Panc1 (cell line): Measurements from ENCODE around the gene GALNT9. TPM values are rescaled to one million over a fixed set of nuclear protein-coding genes. Genes with fewer than 3 reads are reported as not detected.

ENCODE experiments used
- ATAC-seq: fragments of 200-7000 bp; cut with Tn5 transposase; 2 replicates; pipeline ENCODE4 v1.9.1; 2020; ENCODE audit warnings: mild to moderate bottlenecking, moderate library complexity
- BruUV-seq: library from RNA; stranded (reverse); fragments of 400-500 nt; replicated peaks from 2 replicates; lab custom pipeline; 2021; lab: Mats Ljungman, UMichigan
- CTCF ChIA-PET: fragments of 300-600 bp; sonication (Branson Sonifier 250); formaldehyde crosslinking; loops from one replicate; lab custom pipeline; 2022; ENCODE audit warnings: antibody characterized with exemption; lab: Charles Lee
- POLR2A ChIA-PET: fragments of 300-600 bp; sonication (Branson Sonifier 250); formaldehyde crosslinking; loops from one replicate; lab custom pipeline; 2022; ENCODE audit warnings: antibody characterized with exemption; lab: Charles Lee
- DNase-seq: peaks from one replicate; pipeline ENCODE4 v3.0.0-alpha.2; 2010; ENCODE audit warnings: low read depth, low spot score
- H3K27ac ChIP-seq: 2 replicates; pipeline ENCODE4 v1.5.1; 2011; ENCODE audit warnings: mild to moderate bottlenecking, low read length, inconsistent platforms
- H3K27me3 ChIP-seq: fragments of 200-500 bp; sonication (Bioruptor generic); 2 replicates; pipeline ENCODE4 v1.6.0; 2014; ENCODE audit warnings: low read length, inconsistent platforms; ENCODE audit not compliant: control insufficient read depth, insufficient read depth
- H3K36me3 ChIP-seq: fragments of 200-500 bp; sonication (Bioruptor generic); 2 replicates; pipeline ENCODE4 v1.5.1; 2014; ENCODE audit warnings: inconsistent platforms, mild to moderate bottlenecking, low read length, moderate library complexity; ENCODE audit not compliant: control insufficient read depth, insufficient read depth
- H3K4me1 ChIP-seq: 2 replicates; pipeline ENCODE4 v1.5.1; 2011; ENCODE audit warnings: inconsistent platforms, mild to moderate bottlenecking, low read length, moderate library complexity; ENCODE audit not compliant: control insufficient read depth, insufficient read depth
- H3K4me3 ChIP-seq, 2 experiments: 2 replicates each; pipeline ENCODE4 v1.5.1; 2011 to 2012; ENCODE audit warnings: low read depth in 2 of 2, low read length in 2 of 2, mild to moderate bottlenecking in 2 of 2, inconsistent platforms in 1 of 2, moderate library complexity in 1 of 2
- H3K9me3 ChIP-seq: fragments of 200-500 bp; sonication (Bioruptor generic); 2 replicates; pipeline ENCODE4 v1.5.1; 2014; ENCODE audit warnings: low read depth, mild to moderate bottlenecking, inconsistent platforms, low read length, moderate library complexity; ENCODE audit not compliant: control insufficient read depth, insufficient read depth
- CTCF ChIP-seq: fragments of 450-650 bp; IDR thresholded peaks from 2 replicates; pipeline ENCODE4 v1.5.1; 2017; ENCODE audit warnings: mild to moderate bottlenecking
- POLR2AphosphoS5 ChIP-seq: IDR thresholded peaks from 2 replicates; pipeline ENCODE4 v1.6.1; 2012; ENCODE audit warnings: mild to moderate bottlenecking, low read depth, low read length, moderate library complexity
- REST ChIP-seq, 2 experiments: IDR thresholded peaks; 2 replicates each; pipeline ENCODE4 v1.6.1; 2011 to 2012; ENCODE audit warnings: low read depth in 2 of 2, control low read depth in 1 of 2, low read length in 1 of 2, mild to moderate bottlenecking in 1 of 2, moderate library complexity in 1 of 2; ENCODE audit not compliant: insufficient read depth in 1 of 2
- SIN3A ChIP-seq: IDR thresholded peaks from 2 replicates; pipeline ENCODE4 v1.6.1; 2012; ENCODE audit warnings: low read depth, mild to moderate bottlenecking, low read length, moderate library complexity, borderline replicate concordance; ENCODE audit not compliant: insufficient read depth
- TCF7L2 ChIP-seq: IDR thresholded peaks from 2 replicates; pipeline ENCODE4 v1.6.1; 2011; ENCODE audit warnings: mild to moderate bottlenecking, low read depth, low read length, inconsistent platforms
- in situ Hi-C: cut with HindIII; loops from 2 replicates; pipeline ENCODE4 v1.10.0; 2016; ENCODE audit warnings: low sequenced_read_pairs, low pct_unique_long_range_greater_than_20kb
- intact Hi-C: fragments of 100-400 bp; cut with micrococcal nuclease; formaldehyde crosslinking; loops from one replicate; pipeline ENCODE4 v1.10.0; 2022; ENCODE audit not compliant: unreplicated experiment
- total RNA-seq: library from RNA; stranded (reverse); gene quantifications from one replicate; pipeline ENCODE4 v1.2.1, GENCODE V29; 2021; ENCODE audit not compliant: unreplicated experiment

Gene GALNT9
- total RNA-seq, 1 experiment from 2014 or later = 0.33 TPM

GRCh38 chr12:132302466-132303358 is 26.7 kb downstream of the GALNT9 start:
- H3K4me3 ChIP-seq = no peak overlapping the region
- in situ Hi-C loops (no loop called here), intact Hi-C loops (no loop called here)
- H3K27ac ChIP-seq = no peak overlapping the region
- POLR2A ChIA-PET = no interaction called here
- DNase-seq = no peak
- CTCF ChIA-PET = no interaction called here
- TF ChIP-seq TCF7L2 (no peak), CTCF (no peak), POLR2AphosphoS5 (no peak), REST (IDR thresholded peaks at IDR 0.05; ENCODE audit: insufficient read depth in 1 of 2, low read depth in 2 of 2, low read length in 1 of 2) (no peak), SIN3A (no peak)
- H3K27me3 ChIP-seq = peaks cover 2% of the 10 kb centered on the region; the same call in 1 of the 2 replicates
- H3K36me3 ChIP-seq = no peaks in the 10 kb centered on the region
- no TSS peak for BruUV-seq
- peak; percentile 65 for ATAC-seq
- H3K9me3 ChIP-seq = no peaks in the 10 kb centered on the region
- H3K4me1 ChIP-seq = no peaks in the 10 kb centered on the region

GRCh38 chr12:132300789-132301722 is 28.3 kb downstream of the GALNT9 start:
- ChIA-PET POLR2A (no interaction called here), CTCF (no interaction called here)
- Histone ChIP-seq H3K36me3 (no peaks in the 10 kb centered on the region), H3K9me3 (no peaks in the 10 kb centered on the region), H3K4me3 (no peak overlapping the region), H3K4me1 (no peaks in the 10 kb centered on the region), H3K27ac (no peak overlapping the region), H3K27me3 (peaks cover 10% of the 10 kb centered on the region; the same call in 1 of the 2 replicates)
- peak; percentile 51 for ATAC-seq
- TF ChIP-seq CTCF = no peak
- TF ChIP-seq SIN3A = no peak
- no peak for TF ChIP-seq TCF7L2
- TF ChIP-seq POLR2AphosphoS5 = no peak
- TF ChIP-seq REST (IDR thresholded peaks at IDR 0.05; ENCODE audit: insufficient read depth in 1 of 2, low read depth in 2 of 2, low read length in 1 of 2) = no peak
- intact Hi-C loops = no loop called here
- in situ Hi-C loops = no loop called here
- no peak for DNase-seq
- no TSS peak for BruUV-seq
